GM21737 (cell line): ENCODE measurements around the gene ATXN7L1.

Source experiments
- ATAC-seq: cut with Tn5 transposase; IDR thresholded peaks from one replicate; pipeline ENCODE4 v1.9.1; 2021; ENCODE audit warnings: mild to moderate bottlenecking, moderate library complexity; ENCODE audit not compliant: unreplicated experiment

ATXN7L1 gene

GRCh38 chr7:105756367-105756766, 120.0 kb downstream of the ATXN7L1 start:
- no peak for ATAC-seq

DNA sequence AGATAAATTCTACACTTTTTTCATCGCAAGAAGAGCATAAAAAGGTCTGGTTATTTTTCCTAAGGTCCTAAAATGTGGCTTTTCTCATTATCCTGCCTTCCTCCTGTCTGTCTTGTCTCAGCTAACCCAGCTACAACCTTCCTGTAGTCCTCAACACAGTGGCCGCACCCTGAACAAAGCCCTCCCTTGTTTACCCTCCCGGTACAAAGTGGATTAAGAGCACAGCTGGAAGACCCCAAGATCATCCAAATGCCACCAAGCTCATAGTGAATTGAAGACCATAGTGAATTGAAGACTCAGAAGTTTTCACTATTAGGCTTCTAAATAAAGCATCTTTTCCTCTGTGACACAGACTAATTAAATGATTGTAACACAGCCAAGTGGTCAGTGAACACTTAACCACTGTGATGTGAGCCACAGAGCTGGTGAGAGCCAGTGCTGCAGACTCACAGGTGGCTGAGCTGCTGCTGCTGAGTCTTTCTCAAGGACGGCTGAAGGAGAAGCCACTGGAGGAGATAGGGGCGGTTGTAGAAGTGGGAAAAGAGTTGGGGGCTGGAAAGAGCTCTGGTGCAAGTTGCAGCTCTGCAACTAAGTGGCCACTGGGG, 123.6 kb downstream of the ATXN7L1 start:
- ATAC-seq: no peak

- no peak for ATAC-seq
Observed at GRCh38 chr7:105751054-105751453, 125.3 kb downstream of the ATXN7L1 start.

- no peak for ATAC-seq
Observed at GRCh38 chr7:105748701-105749100, 127.7 kb downstream of the ATXN7L1 start.

GRCh38 chr7:105745681-105746330, 130.6 kb downstream of the ATXN7L1 start:
- ATAC-seq: no peak

DNA sequence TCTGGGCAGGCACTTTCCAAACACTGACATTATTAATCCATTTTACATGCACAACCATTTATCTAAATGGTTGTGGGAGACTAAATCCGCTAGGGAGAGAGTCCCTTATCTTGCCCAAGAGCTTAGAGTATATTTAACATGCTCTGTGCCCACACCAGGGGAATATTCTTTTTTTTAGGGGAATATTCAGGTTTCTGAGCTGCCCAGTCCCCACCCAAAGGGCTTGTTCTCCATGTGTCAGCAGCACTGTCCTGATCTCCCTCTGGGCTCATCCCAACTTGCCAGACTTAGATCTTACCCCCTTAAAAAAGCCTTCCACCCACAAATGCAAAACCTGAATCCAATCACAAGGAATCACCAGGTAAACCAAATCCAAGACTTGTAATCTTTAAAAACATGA, 132.1 kb downstream of the ATXN7L1 start:
- no peak for ATAC-seq

DNA sequence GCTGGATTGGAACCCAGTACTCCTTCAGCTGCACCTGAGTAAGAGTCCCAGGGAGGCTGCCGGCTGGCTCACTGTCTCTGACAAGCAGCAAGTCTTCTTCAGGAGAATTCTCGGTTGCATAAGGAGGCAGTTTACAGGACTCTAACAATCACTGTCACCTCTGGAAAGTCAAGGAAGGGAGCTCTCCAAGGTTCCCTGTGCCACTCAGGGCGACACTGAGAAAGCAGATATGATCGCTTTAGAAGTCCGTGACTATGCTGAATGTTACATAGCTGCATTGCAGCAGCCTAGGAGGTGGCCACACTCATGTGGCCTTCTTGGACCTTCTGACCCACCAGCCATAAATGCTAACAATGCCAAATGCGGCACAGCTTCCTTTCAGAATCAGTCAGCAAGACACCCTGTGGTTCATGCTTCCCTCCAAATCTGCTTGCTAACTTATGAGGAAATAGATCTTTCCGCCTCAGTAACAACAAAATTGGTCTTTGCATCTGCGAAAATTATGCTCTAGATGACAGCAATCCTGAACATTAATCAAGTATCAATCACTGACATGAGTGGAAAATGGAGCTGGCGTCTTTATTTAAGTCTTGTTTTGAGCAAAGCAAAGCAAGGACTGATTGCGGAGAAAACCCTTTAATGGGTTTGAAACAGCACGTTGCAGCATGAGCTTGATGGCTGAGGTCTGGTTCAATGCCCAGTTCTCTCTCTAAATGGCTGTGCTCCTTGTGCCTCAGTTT, 132.9 kb downstream of the ATXN7L1 start:
- no peak for ATAC-seq

DNA sequence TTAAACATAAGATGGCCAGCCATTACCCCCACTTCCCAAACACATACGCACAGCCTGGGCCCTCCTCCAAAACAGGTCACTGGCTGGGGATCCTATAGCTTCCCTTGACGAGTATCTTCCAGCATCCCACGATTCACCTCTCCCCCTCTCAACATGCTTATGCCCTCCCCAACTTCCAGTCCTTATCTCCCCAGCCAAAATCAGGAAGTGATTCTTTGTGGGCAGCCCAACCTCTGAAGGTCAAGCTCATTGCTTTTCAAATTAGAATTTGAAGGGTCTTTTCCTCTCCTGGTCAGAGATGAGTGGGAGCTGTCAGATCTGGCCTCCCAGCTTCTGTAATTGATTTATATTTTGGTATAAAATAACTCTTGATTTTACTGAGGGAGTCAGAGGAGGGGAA, 133.6 kb downstream of the ATXN7L1 start:
- ATAC-seq: no peak

DNA sequence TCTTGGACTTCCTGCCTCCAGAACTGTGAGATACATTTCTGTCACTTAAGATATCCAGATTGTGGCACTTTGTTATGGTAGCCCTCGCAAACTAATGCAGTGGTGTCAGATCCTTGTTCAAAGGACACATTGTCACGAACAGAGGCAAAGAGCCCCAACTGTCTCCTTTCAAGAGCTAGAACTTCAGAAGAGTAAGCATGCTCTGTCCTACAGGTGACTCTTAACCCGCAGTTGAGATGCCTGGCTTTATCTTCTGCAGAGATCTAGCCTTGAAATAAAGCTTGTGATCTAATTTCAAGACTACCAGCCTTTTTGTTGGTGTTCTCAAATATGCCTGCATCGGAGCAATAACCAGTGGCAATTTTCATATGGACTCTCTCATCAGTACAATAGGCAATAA, 134.4 kb downstream of the ATXN7L1 start:
- ATAC-seq: no peak

DNA sequence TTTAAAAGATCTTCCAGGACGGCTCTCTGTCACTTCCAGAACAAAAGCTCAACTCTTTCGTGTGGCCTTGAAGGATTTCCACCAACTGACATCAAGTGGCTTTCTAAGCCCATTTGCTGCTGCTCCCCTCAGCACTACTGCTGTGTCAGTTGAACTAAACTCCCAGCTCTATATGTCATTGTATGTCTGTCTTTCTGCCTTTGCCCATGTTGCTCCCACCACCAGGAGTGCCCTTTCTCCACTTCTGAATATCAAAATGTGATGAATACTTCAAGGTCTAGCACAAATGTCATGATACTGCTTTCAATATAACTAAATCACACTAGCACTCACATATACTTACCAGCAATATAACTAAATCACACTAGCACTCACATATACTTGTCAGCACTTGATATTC, 138.3 kb downstream of the ATXN7L1 start:
- no peak for ATAC-seq

DNA sequence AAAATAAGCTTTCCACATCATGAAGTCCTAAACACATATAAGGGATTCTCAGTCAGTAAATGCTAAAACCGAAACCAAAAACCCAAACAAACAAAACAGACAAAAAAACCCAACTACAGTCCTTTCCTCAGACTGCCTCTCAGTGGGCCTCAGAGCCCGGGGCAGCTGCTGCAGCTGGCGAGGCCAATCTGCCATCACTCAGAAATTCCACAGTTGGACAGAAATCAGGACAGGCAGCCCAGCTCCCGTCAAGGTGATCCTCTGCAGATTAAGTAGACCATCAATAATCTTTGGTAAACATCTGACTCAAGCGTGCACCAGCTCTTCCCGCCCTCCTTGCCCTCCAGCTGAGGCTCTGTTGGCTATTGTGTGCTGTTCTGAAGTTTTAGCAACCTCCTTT, 142.2 kb downstream of the ATXN7L1 start:
- no peak for ATAC-seq

- no peak for ATAC-seq
Observed at GRCh38 chr7:105731042-105731441, 145.4 kb downstream of the ATXN7L1 start.

DNA sequence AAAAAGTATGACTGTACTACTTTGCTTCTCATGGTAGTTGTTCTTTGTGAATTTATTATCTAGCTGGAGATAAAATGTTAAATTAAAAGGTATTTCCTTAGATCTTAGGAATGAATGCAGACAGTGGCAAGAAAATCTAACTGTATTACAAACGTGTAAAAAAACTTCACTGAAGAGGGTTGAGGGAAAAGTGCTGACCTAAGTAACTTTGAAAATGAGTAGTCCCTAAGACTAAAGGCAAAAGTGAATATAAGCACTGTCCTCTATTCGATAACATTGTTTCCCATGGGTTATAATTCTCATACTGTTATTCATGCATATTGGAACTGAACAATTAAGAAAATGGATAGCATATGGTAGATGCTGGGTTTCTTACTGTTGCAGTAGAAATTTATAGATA, 148.4 kb downstream of the ATXN7L1 start:
- no peak for ATAC-seq

DNA sequence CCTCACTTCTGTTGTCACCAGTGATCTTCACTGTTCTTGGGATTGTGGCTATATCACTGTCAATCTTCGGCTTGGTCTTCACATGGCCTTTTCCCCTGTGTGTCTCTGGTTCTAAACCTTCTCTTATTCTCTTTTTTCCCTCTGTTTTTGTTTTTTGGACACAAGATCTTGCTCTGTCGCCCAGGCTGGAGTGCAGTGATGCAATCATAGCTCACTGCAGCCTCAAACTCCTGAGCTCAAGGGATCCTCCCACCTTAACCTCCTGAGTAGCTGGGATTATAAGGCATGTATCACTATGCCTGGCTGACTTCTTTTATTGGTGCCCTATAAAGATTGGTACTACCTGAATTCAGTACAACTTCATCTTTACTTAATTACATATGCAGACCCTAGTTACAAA, 151.7 kb downstream of the ATXN7L1 start:
- no peak for ATAC-seq

GRCh38 chr7:105723572-105723971, 152.8 kb downstream of the ATXN7L1 start:
- no peak for ATAC-seq

- no peak for ATAC-seq
Observed at GRCh38 chr7:105721571-105722104, 154.8 kb downstream of the ATXN7L1 start.

- ATAC-seq: no peak
Observed at GRCh38 chr7:105719919-105720318, 156.5 kb downstream of the ATXN7L1 start.

DNA sequence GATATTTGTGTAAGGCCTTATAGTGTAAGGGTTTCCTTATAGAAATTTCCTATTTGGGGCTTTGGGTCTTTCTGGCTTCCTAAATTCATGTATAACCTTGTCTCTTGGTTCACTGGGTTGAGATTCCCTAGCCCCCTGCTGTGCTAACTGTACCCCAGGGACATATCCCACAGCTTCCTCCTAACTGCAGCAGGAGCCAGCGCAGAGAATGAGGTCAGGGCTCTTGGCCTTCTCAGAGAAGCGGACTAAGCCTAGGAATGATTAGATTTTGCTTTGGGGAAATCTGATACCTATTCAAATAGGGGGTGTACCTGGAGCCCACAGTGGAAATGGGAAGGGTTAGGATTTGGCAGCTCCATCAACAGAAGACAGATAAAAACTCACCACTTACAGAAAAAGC, 157.0 kb downstream of the ATXN7L1 start:
- no peak for ATAC-seq

GRCh38 chr7:105718511-105718925, 157.9 kb downstream of the ATXN7L1 start:
- ATAC-seq: no peak

- ATAC-seq: no peak
Observed at GRCh38 chr7:105715528-105715927, 160.9 kb downstream of the ATXN7L1 start.

DNA sequence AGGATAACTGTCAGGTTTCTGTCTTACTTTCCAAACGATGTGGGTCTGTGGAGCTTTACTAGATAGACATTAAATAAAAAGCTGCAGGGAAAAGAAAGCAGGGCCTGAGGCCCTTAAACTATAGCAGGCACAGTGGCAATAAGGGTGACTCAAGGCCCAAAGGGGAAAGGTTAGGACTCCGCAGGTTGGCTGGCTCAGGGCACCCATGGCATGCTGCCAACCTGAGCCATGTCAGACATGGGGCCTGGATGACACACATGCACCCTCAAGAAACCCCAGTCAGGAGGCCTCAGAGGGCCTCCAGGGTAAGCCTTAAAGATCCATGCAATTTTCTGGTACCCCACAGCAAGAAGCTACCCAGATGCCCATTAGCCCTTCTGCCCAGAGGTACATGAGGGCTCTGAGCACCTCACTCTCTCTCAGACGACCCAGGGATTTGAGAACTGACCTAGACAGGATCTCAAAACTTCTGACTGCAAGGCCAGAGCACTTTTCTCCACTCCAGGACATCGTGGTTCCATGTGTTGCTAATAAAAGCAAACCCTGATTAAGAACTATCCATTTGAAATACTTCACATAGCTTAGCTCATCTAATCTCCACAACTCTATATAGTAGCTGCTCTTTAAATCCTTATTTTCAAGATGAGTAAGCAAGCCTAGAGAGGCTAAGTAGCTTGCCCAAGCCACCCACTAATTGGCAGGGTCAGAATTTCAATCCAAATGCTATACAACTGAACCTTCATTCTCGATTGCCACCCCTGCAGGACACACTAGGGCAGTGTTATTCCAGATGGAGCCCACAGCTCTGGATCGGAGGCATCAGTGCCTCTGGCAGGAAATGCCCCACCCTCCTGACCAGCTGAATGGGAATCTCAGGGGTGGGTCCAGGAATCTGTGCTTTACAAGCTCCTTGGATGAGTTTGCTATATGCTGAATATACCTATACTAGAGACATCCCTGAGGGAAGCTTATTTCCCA, 162.6 kb downstream of the ATXN7L1 start:
- no peak for ATAC-seq
